Inferior parietal cortex (tissue), 1 donor: ENCODE data around the gene MYCBP2.
A peak's percentile ranks its signal among the peaks of the same experiment; 100 is the strongest.
"Not testable (repeated sequence)": the region's sequence is repeated elsewhere in the genome, so short reads cannot be mapped to it uniquely, and the experiment has no call there.

Experiments used
- DNase-seq: peaks from one replicate; pipeline ENCODE4 v3.0.0-alpha.2; 2016; ENCODE audit errors: extremely low spot score

MYCBP2 gene

GRCh38 chr13:77034881-77035280, 292.0 kb downstream of the MYCBP2 start:
- no peak for DNase-seq

GRCh38 chr13:77033717-77034302, 293.1 kb downstream of the MYCBP2 start:
- DNase-seq = no peak

DNA sequence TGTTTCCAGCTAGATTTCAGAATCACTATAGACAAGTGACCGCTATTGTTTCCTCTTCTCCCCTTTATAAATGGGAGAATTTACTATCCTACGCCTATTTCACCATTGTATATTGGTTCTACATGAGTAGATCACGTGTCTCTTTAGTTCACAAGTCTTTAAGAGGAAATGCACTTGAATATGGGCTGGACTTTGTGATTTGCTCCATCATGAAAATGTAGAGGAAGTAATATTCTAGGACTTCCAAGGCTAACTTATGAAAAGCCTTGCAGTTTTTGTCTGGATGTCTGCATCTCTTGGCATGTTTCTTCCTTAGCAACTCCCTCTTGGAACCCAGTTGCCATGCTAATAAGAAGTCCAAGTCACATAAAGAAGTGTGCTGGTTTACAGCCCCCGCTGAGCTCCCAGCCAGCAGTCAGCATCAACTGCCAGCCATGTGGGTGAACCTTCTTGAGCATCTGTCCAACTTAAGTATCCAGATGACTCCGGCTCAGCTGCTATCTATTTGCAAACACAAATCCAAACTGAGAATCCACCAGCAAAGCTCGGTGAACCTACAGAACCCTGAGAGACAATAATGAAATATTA, 295.1 kb downstream of the MYCBP2 start:
- DNase-seq = no peak

DNA sequence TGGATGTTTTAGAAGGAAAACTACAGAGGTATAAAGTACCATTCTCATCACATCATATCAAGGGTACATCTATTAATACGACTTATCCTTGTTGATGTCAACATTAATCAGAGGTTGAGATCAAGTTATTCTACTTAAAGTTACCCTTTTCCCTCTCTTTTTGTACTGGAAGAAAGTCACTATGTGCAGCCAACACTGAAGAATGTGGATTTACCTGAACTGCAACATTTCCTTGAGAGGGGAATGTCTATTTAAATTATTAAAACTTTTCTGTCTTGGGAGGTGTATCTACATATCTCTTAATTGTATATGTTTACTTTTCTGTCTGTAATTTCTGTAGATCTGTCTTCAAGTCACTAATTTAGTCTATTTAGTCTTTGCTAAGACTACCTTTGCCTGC, 297.5 kb downstream of the MYCBP2 start:
- DNase-seq = no peak

GRCh38 chr13:77028202-77028601, 298.7 kb downstream of the MYCBP2 start:
- no peak for DNase-seq

DNA sequence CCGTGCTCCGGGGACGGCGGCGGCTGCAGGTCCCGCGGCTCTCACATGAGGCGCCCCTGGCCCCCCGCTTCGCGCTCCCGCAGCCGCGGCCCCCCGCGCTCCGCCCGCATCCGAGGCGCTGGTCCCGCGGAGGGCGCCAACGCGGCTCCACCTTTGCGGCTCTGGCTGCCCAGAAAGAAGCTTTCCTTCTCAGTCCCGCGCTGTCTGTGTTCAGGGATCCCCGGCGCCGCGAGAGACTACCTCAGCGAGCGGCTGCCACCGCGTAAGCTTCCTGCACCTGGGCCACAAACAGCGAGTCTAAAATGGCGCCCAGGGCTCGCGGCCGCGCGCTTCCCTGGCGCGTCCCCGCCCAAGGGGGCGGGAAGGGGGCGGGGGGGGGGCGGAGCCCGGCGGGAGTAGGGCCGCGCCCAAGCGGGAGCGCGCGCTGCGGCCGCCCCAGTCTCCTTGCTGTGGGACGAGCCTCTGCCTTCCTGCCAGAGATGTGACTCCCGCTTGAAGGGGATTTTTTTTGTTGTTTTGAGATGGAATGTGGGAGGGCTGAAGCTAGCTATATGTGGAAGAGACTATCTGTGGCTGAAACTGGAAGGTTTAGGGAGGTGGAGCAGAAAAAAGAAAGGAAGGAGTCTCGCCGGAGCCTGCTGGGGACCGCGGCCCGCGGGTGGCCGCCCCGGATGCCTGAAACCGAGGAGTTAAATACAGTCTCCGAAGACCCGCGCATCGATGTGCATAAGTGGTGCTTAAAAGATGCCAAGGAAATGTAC, 299.9 kb downstream of the MYCBP2 start, which contains the start of gene FBXL3:
TSS of gene FBXL3 (minus strand) at position 299 of the 761 bp plus-strand sequence. CDS start 5,299 bp downstream, outside the sequence.
- peak; percentile 83 for DNase-seq

DNA sequence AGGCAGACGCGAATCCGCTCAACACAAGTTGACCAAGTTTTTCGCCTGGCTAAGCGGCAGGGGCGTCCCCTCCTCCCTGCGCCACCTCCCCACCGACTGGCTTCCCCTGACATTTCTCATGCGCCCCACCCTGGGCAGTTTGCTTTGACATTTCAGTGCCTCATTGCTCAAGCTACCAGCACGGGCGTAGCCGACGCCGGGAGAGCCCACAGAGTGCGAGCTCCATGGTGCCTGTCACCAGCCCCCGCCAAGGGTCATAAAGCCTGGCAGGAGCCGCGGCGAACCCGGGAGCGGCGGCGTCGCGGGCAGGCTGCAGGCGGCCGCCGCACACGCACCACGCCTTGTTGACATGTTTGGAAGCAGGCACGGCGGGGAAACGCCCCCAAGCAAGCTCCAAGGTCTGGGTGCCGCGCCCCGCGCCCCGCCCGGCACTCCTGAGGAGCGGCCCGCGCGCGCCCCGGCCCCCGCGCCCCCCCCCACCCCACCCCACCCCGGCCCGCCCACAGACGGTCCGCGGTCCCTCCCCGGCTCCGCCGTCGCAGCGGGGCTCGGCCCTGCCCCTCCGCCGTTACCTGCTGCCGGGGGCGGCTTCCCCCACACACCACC, 300.5 kb downstream of the MYCBP2 start:
- DNase-seq = peak; percentile 45

DNA sequence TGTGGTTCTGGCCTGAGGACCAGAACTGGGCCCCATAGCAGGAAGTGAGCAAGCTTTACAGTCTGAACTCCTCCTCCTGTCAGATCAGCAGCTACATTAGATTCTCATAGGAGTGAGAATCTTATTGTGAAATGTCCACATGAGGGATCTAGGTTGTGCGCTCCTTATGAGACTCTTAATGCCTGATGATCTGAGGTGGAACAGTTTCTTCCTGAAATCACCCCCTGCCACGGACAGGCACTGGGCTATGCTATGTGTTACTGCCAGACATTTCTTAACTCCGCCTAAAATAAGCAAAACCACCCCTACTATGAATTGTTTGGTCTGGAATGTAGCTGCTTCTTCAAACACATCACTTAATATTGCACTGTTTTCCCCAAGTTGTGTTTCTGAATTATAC, 304.6 kb downstream of the MYCBP2 start:
- DNase-seq = no peak

GRCh38 chr13:77019756-77020155, 307.1 kb downstream of the MYCBP2 start:
- no peak for DNase-seq

DNA sequence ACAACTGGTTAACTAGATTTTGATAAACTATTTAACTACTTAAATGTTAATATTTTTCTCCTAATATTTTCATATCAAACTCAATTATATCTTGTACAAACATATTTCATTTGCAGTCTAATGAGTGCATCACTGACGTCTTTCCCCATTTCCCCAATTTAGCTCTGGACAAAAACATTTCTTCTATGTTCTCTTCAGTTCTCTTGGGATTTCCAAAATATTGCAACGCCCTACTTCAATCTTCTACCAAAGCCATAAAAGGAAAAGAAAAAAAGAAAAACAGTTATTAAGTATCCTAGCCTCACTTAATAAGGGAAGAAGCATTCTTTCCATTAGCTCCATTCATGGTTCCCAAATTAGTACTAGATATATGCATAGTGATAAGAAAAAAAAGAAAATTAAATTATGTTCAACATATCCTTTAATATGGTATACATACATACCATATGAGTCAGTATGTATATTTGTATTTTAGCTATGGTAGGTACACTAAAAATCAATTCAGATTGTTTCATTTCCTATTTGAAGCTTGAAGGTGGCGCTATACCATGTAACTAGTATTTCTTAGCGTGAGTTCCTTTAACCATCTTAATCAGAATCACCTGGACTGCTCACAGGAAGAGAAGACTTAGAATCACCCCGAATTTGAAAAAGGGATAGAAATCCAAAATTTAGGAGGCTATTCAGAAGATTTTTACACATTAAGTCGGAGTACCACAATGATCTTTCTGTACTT, 309.8 kb downstream of the MYCBP2 start:
- no peak for DNase-seq

- no peak for DNase-seq
Observed at GRCh38 chr13:77016251-77016812, 310.6 kb downstream of the MYCBP2 start.

DNA sequence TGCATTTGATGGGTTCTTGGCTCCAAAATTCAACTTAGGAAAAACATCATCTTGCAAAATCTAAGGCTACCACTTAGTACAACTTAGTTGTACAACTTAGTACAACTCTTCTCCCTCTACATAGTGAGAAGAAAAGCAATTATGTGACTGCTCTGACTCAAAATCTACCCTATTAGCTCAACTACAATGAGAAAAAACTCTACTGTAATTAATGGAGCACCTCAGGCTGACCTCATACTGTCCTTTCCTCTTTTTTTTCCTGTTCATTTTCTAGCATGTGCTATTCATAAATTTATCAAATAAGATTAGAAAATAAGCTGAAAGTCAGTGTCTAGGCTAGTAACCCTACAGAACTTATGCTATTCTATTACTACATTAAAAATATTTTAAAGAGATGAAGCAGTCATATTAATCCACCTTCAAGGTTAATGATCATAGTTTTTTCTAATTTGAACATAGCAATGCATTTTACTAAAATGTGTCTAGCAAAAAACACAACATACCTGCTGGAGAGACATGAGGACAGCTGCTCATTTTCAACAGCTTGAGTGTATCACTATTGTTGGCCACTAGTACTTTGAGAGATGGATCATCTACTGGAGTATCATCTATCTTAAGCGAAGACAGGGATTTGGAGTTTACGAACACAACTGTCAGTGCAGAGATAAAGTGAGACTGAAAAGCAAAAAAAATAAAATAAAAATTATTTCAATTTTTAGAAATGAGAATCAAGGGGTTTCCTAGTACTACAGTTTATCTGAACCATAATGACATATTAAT, 311.8 kb downstream of the MYCBP2 start:
- no peak for DNase-seq

- no peak for DNase-seq
Observed at GRCh38 chr13:77013853-77014542, 312.9 kb downstream of the MYCBP2 start.

GRCh38 chr13:77009719-77010118, 317.2 kb downstream of the MYCBP2 start:
- not testable (repeated sequence) for DNase-seq

DNA sequence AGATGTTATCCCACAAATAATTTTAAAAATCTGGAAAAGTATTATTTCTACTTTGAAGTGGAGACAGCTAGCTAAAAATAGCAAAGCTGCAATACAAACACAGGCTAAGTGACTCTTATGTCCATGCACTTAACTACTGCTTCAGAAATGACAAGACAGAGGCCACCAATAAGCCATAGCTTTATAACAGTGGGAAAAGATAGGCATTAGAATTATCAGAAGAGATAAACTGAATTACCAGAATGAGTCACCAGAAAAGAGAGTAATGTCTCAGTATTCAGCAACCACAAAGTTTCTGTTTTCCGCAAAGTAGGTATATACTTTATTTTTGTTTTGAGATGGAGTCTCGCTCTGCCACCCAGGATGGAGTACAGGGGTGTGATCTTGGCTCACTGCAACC, 317.9 kb downstream of the MYCBP2 start:
- DNase-seq = no peak

DNA sequence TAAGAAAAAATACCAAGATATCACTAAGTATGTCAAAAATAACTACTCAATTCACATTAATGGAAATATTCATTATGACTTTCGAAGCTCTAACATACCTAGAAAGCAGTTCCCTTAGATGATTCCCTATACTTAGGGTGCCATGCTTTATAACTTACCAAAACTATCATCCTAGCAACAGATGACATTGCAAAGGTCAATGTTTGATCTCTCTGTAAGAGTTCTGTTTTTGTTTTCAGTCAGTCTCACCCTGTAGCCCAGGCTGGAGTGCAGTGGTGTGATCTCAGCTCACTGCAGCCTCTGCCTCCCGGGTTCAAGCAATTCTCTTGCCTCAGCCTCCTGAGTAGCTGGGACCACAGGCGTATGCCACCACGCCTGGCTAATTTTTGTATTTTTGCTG, 318.6 kb downstream of the MYCBP2 start:
- DNase-seq = not testable (repeated sequence)

DNA sequence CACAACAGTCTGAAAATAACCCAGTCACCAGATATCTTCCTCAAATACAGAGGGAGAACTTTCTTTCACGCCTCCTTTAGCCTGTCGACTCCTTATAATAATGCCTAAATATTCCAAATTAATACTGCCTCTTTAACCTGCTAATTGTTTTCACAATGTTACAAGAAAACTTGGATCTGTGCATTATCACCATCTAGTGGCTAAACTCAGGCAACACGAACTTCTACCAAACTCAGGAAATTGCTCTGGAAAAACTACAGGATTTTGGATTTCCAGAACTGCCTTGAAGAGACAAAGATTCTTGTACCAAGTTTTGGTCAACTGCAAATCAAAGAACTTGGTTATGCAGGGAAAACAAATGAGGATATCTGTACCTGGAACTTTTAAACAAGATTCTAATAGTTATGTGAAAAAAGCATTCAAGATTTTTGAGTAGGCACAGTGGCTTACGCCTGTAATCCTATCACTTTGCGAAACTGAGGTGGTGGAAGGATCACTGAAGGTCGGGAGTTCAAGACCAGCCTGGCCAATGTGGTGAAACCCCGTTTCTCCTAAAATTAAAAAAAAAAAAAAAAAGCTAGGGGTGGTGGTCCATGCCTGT, 324.2 kb downstream of the MYCBP2 start:
- no peak for DNase-seq

GRCh38 chr13:77001963-77002587, 324.8 kb downstream of the MYCBP2 start:
- no peak for DNase-seq

DNA sequence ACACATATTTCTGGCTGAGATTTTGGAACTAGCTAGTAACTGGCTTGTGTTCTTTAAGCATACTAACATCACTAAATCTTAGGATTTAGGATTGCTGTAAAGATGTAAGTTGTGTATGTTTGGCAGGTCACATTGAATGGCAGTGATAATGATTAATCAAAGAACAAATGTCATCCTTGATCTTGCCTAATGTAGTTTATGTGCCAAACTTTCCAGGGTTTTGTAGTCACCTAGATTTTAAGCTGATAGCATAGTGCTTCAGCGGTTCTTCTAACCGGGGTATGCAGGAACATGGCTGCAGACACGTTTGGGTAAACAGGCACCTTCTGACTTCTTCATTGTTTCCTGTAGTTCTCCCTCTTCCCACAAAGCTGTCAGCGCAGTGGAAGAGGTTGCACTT, 325.4 kb downstream of the MYCBP2 start:
- no peak for DNase-seq
